Posterior vena cava (tissue), 2 donors: ENCODE results near the gene PRDX2. TPM values are rescaled to one million over a fixed set of nuclear protein-coding genes. Genes with fewer than 3 reads are reported as not detected.

Source experiments
- DNase-seq: peaks from one replicate; pipeline ENCODE4 v3.0.0-alpha.2; 2020; ENCODE audit warnings: low spot score
- intact Hi-C, 2 donors: fragments of 100-400 bp; cut with DNase I; formaldehyde crosslinking; loops; one replicate each; pipeline versions ENCODE4 v1.14.1 to v1.14.2; 2022 to 2023
- total RNA-seq, 2 donors: library from RNA; stranded (reverse); fragmentation: NEBNext Ultra II Directional; extraction: Animal tissue kit (Norgen Biotek cat#: 25700); gene quantifications; one replicate each; pipeline ENCODE4 v1.2.1, GENCODE V29; 2021
- donor health status: DM: yes; HTN: yes; CAD: no.
- donor health status: DM: yes; HTN: yes; CAD: no.

PRDX2 gene
- total RNA-seq, 2 donors from 2014 or later = 126 to 130 TPM

GRCh38 chr19:12786141-12786870, 15.3 kb downstream of the PRDX2 start:
- intact Hi-C loops = no loop called here
- DNase-seq = peak; percentile 91

GRCh38 chr19:12785431-12786031, 16.1 kb downstream of the PRDX2 start:
- peak; percentile 69 for DNase-seq
- intact Hi-C loops = no loop called here

GRCh38 chr19:12784871-12785430, 16.6 kb downstream of the PRDX2 start:
- intact Hi-C loops = no loop called here

GRCh38 chr19:12784394-12784870, 17.2 kb downstream of the PRDX2 start:
- intact Hi-C loops = no loop called here
- peak; percentile 43 for DNase-seq

More at GRCh38 chr19:12784871-12785430, 16.6 kb downstream of the PRDX2 start:
- peak; percentile 77 for DNase-seq

- intact Hi-C loops = no loop called here
- DNase-seq = peak; percentile 90
These were observed 17.7 kb downstream of the PRDX2 start for GRCh38 chr19:12783849-12784393.

GRCh38 chr19:12783291-12783848, 18.2 kb downstream of the PRDX2 start:
- DNase-seq = no peak
- intact Hi-C loops = no loop called here

GRCh38 chr19:12782424-12783290, 18.9 kb downstream of the PRDX2 start:
- peak; percentile 97 for DNase-seq
- intact Hi-C loops = no loop called here

GRCh38 chr19:12782174-12782423, 19.5 kb downstream of the PRDX2 start:
- intact Hi-C loops = no loop called here
- no peak for DNase-seq

- DNase-seq = peak; percentile 94
- intact Hi-C loops = loop anchor here in 1 of 2 donors (2.0 kb wide), 1 partner anchor 15 kb away; no protein-coding TSS in a partner anchor
These were observed 22.2 kb downstream of the PRDX2 start for GRCh38 chr19:12779162-12779993.

- no peak for DNase-seq
- intact Hi-C loops = loop anchor here in 1 of 2 donors (2.0 kb wide), 1 partner anchor 16 kb away; no protein-coding TSS in a partner anchor
These were observed 22.8 kb downstream of the PRDX2 start for GRCh38 chr19:12778905-12779161.

- intact Hi-C loops = loop anchor here in 1 of 2 donors (2.0 kb wide), 1 partner anchor 17 kb away; no protein-coding TSS in a partner anchor
- DNase-seq = peak; percentile 93
These were observed 23.3 kb downstream of the PRDX2 start for GRCh38 chr19:12778017-12778904.

- intact Hi-C loops = loop anchor here (2.0 kb wide), 2 partner anchors 17 to 19 kb away; no protein-coding TSS in a partner anchor
- peak; percentile 95 for DNase-seq
These were observed 24.2 kb downstream of the PRDX2 start for GRCh38 chr19:12777217-12778016.

GRCh38 chr19:12774588-12775555, 26.7 kb downstream of the PRDX2 start, which contains the start of gene HOOK2:
TSS of gene HOOK2 (minus strand) at chr19:12775552. CDS start at chr19:12775449, 103 bp downstream.
- intact Hi-C loops = no loop called here
- no peak for DNase-seq

GRCh38 chr19:12773571-12773970, 28.0 kb downstream of the PRDX2 start:
- intact Hi-C loops = no loop called here
- no peak for DNase-seq

- DNase-seq = peak; percentile 87
These were observed 29.3 kb downstream of the PRDX2 start for GRCh38 chr19:12772323-12772722.

More at GRCh38 chr19:12772323-12772722, 29.3 kb downstream of the PRDX2 start:
- intact Hi-C loops = no loop called here
